ENCODE data around the gene OR52E6.

OR52E6 gene

GRCh38 chr11:5841797-5842196, at the start of gene OR52E6:
OR52E6 (minus strand) TSS chr11:5841897; CDS start chr11:5841897, 0 bp downstream.
- in situ Hi-C loops (cut with MboI; ENCODE audit: low sequenced_read_pairs) = no loop called here

- in situ Hi-C loops (cut with MboI; ENCODE audit: low sequenced_read_pairs) = no loop called here
Observed at GRCh38 chr11:5891216-5891800, 49.6 kb upstream of the OR52E6 start.

DNA sequence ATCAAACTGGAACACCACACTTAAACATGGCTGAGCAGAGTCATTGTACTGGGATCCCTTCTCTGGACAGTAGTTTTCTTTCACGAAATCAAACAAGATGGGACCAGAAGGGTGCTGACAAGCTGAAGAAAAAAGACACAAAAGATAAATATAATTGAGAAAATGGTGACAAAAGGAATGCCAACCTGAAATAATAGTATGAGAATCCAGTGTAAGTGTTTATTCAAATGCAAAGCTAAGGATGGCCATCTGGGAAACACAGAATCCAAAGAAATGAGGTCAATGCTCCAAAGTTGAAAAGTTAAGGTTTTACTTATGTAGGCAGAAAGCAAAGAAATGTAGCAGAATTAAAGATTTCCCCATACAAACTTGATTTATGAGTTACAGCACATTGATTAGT, 46.0 kb upstream of the OR52E6 start:
- in situ Hi-C loops (cut with MboI; ENCODE audit: low sequenced_read_pairs) = no loop called here

- in situ Hi-C loops (cut with MboI; ENCODE audit: low sequenced_read_pairs) = no loop called here
Observed at GRCh38 chr11:5887172-5887571, 45.5 kb upstream of the OR52E6 start.

- in situ Hi-C loops (cut with MboI; ENCODE audit: low sequenced_read_pairs) = no loop called here
Observed at GRCh38 chr11:5881756-5882155, 40.1 kb upstream of the OR52E6 start.

- in situ Hi-C loops (cut with MboI; ENCODE audit: low sequenced_read_pairs) = no loop called here
Observed at GRCh38 chr11:5880329-5880728, 38.6 kb upstream of the OR52E6 start, which contains the start of gene OR52E4. OR52E4 (plus strand) TSS chr11:5880629; CDS start chr11:5884293, 3,664 bp downstream.

- in situ Hi-C loops (cut with MboI; ENCODE audit: low sequenced_read_pairs) = no loop called here
Observed at GRCh38 chr11:5878564-5878963, 36.9 kb upstream of the OR52E6 start.

DNA sequence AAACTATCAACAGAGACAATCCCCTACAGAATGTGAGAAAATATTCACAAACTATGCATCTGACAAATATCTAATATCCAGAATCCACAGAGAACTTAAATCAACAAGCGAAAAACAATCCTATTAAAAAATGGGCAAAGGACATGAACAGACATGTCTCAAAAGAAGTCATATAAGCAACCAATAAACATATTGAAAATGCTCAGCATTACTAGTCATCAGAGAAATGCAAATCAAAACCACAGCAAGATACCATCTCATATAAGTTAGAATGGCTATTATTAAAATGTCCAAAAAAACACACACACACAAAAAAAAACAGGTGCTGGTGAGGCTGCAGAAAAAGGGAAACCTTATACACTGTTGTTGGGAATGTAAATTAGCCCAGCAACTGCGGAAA, 24.1 kb upstream of the OR52E6 start:
- in situ Hi-C loops (cut with MboI; ENCODE audit: low sequenced_read_pairs) = no loop called here

GRCh38 chr11:5857590-5857989, 15.9 kb upstream of the OR52E6 start, which contains the start of gene OR52E8:
OR52E8 (minus strand) TSS chr11:5857690; CDS start chr11:5857690, 0 bp downstream.
- in situ Hi-C loops (cut with MboI; ENCODE audit: low sequenced_read_pairs) = no loop called here

DNA sequence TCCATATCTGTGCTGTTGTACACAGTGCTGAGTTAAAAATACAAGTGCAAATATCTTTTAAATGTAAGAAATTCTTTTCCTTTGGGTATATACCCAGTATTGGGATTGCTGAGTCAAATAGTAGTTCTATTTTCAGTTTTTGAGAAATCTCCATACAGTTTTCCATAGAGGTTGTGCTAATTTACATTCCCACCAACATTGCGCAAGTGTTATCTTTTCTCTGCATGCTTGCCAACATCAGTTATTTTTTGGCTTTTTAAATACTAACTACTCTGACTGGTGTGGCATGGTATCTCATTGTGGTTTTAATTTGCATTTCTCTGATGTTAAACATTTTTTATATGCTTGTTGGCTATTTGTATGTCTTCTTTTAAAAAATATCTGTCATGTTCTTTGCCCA, 9.3 kb upstream of the OR52E6 start:
- in situ Hi-C loops (cut with MboI; ENCODE audit: low sequenced_read_pairs) = no loop called here

DNA sequence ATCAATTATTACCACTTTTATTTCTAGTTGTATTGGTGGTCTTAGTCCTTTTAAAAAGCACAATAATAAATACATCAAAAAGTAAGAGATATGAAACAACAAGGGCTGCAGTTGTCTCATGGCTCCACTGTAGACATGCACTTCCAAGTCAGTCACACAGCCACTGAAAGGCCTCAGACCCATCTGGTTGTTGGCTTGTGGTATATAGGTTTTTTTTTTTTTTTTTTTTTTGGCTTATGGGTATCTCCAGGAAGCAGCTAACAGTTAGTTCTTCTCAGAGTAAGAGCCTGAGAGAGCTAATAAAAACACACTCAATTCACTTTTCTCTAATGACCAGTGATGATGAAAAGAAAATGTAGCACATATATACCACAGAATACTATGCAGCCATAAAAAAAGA, 6.0 kb upstream of the OR52E6 start:
- in situ Hi-C loops (cut with MboI; ENCODE audit: low sequenced_read_pairs) = no loop called here

- in situ Hi-C loops (cut with MboI; ENCODE audit: low sequenced_read_pairs) = no loop called here
Observed at GRCh38 chr11:5846701-5847100, 5.0 kb upstream of the OR52E6 start.

DNA sequence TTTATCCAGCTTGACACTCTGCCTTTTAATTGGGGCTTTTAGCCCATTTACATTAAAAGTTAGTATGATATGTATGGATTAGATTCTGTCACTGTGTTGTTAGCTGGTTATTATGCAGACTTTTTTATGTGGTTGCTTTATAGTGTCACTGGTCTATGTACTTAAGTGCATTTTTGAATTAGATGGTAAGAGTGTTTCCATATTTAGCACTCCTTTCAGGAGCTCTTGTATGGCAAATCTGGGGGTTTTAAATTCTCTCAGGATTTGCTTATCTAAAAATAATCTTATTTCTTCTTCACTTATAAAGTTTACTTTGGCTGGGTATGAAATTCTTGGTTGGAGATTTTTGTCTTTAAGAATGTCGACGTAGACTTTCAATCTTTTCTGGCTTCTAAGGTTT, 4.0 kb downstream of the OR52E6 start:
- in situ Hi-C loops (cut with MboI; ENCODE audit: low sequenced_read_pairs) = no loop called here

GRCh38 chr11:5833446-5833845, 8.3 kb downstream of the OR52E6 start:
- in situ Hi-C loops (cut with MboI; ENCODE audit: low sequenced_read_pairs) = no loop called here

GRCh38 chr11:5831196-5831829, 10.4 kb downstream of the OR52E6 start:
- in situ Hi-C loops (cut with MboI; ENCODE audit: low sequenced_read_pairs) = no loop called here

- in situ Hi-C loops (cut with MboI; ENCODE audit: low sequenced_read_pairs) = no loop called here
Observed at GRCh38 chr11:5818245-5818886, 23.3 kb downstream of the OR52E6 start.

- in situ Hi-C loops (cut with MboI; ENCODE audit: low sequenced_read_pairs) = no loop called here
Observed at GRCh38 chr11:5815534-5815933, 26.2 kb downstream of the OR52E6 start.

GRCh38 chr11:5809905-5810795, 31.5 kb downstream of the OR52E6 start:
- in situ Hi-C loops (cut with MboI; ENCODE audit: low sequenced_read_pairs) = no loop called here

DNA sequence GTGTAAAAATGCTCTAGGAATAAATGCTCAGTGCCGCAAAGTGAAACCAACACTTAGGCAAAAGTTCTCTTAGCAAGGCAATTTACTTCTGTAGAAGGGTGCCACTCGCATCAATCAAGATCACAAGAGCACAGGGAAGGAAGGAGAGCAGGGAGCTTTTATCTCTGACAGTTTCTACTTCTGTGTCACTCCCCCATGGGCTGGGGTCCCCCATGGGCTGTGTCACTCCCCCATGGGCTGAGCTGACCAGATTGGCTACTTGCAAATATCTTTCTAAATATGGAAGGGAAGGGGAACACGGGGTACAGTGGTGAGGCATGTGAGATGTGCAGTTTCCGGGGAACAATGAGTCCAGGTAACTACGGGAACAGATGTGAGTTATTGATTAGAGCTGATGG, 32.6 kb downstream of the OR52E6 start:
- in situ Hi-C loops (cut with MboI; ENCODE audit: low sequenced_read_pairs) = no loop called here

DNA sequence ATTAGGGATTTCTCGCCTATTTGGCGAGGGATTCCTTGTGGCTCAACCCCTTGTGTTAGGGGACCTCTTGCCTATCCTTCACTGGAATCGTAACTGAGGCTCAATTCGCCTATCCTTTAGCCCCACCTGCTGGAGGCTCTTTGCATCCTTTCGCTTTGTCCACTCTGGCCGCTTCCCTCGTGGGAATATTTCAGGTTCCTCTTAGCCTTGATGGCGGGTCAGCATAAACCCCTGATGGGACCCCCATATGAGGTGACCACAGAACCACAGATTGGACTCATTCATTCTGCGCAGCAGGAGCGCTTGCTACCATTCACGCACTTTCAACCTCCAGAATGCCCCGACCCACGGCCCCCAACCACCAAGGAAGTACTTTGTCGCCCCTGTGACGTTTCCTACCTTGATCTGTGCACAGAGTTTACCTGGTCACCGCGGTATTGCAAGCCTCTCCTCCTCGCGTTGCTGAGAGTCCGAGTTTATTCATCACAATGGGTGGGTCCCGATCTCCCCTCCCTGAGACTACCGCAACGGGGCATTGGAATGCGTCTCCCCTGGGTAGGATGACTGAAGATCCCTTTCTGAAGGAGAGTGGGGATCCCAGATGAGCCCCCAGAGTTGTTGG, 33.1 kb downstream of the OR52E6 start, which contains the start of gene OR52N2:
Gene OR52N2, plus strand, starts transcription at position 425 of the 622 bp plus-strand sequence. CDS start 11,412 bp downstream, outside the sequence.
- in situ Hi-C loops (cut with MboI; ENCODE audit: low sequenced_read_pairs) = no loop called here

- in situ Hi-C loops (cut with MboI; ENCODE audit: low sequenced_read_pairs) = no loop called here
Observed at GRCh38 chr11:5807580-5807979, 34.1 kb downstream of the OR52E6 start.
